Sigmoid colon (tissue), 7 donors: ENCODE data around the gene WWC1. TPM values are rescaled to one million over a fixed set of nuclear protein-coding genes. Genes with fewer than 3 reads are reported as not detected.

Experiments used
- DNase-seq: peaks from one replicate; pipeline ENCODE4 v3.0.0-alpha.2; 2019
- H3K27ac ChIP-seq, 4 donors: fragments of 200-600 bp; sonication (generic); one replicate each; pipeline ENCODE4 v1.5.1; 2016 to 2019; ENCODE audit warnings: mild to moderate bottlenecking in 1 of 4
- H3K27me3 ChIP-seq, 3 donors: fragments of 200-600 bp; sonication (generic); one replicate each; pipeline ENCODE4 v1.5.1; 2019; ENCODE audit warnings: mild to moderate bottlenecking in 1 of 3
- H3K36me3 ChIP-seq, 4 donors: fragments of 200-600 bp; sonication (generic); one replicate each; pipeline ENCODE4 v1.5.1; 2016 to 2019
- H3K4me1 ChIP-seq, 4 donors: fragments of 200-600 bp; sonication (generic); one replicate each; pipeline ENCODE4 v1.5.1; 2017 to 2019
- H3K4me3 ChIP-seq, 4 donors: fragments of 200-600 bp; sonication (generic); one replicate each; pipeline ENCODE4 v1.5.1; 2017 to 2019; ENCODE audit warnings: mild to moderate bottlenecking in 2 of 4, moderate library complexity in 1 of 4
- H3K9me3 ChIP-seq, 4 donors: fragments of 200-600 bp in 3 of 4; sonication (generic) in 3 of 4; one replicate each; pipeline versions ENCODE4 v1.5.1 to v1.6.1; 2013 to 2019
- CTCF ChIP-seq, 4 experiments: fragments of 450-650 bp in 3 of 4; fragments of 200-600 bp in 1 of 4; IDR thresholded peaks; one replicate each; pipeline ENCODE4 v1.5.1; 2016 to 2019; ENCODE audit warnings: antibody characterized with exemption in 4 of 4, mild to moderate bottlenecking in 3 of 4, moderate library complexity in 2 of 4
- EP300 ChIP-seq, 4 donors: sonication (generic); formaldehyde crosslinking; IDR thresholded peaks; one replicate each; pipeline ENCODE4 v1.6.1; 2017; ENCODE audit warnings: antibody characterized with exemption in 4 of 4
- POLR2A ChIP-seq, 2 donors: fragments of 450-650 bp; IDR thresholded peaks; one replicate each; pipeline ENCODE4 v1.6.1; 2016; ENCODE audit warnings: antibody characterized with exemption in 2 of 2, mild to moderate bottlenecking in 2 of 2, moderate library complexity in 2 of 2
- POLR2AphosphoS5 ChIP-seq, 4 donors: sonication (generic); formaldehyde crosslinking; IDR thresholded peaks; one replicate each; pipeline ENCODE4 v1.6.1; 2017; ENCODE audit warnings: antibody characterized with exemption in 4 of 4
- WGBS, 2 donors: extraction: QIAGEN DNeasy Blood & Tissue Kit; methylation state at CpG; one replicate each; pipeline ENCODE4 v1.1.7; 2013; 5-methylcytosine and 5-hydroxymethylcytosine counted together
- intact Hi-C: fragments of 100-400 bp; cut with DNase I; formaldehyde crosslinking; loops from one replicate; pipeline ENCODE4 v1.15.1; 2023
- polyA plus RNA-seq, 3 donors: library from polyadenylated mRNA; stranded (reverse); fragments of 200-250 nt; gene quantifications; one replicate each; pipeline ENCODE4 v1.2.3, GENCODE V29; 2013
- total RNA-seq, 4 donors: library from RNA; depleted of rRNA; stranded (reverse); fragments of >200 nt; gene quantifications; one replicate each; pipeline ENCODE4 v1.1.0, GENCODE V29; 2016
- donor health status: healthy with polysubstance abuse.
- donor health status: Bipolar disorder and iron deficiency.
- donor health status: healthy.

Gene WWC1
- total and polyA plus RNA-seq, 7 donors, result 0.27 to 15.4 (median 6.2) TPM; not detected in 1

- Histone ChIP-seq H3K27ac (no peak overlapping the region), H3K4me1 (no peaks in the 10 kb centered on the region), H3K27me3 (no peaks in the 10 kb centered on the region), H3K36me3 (no peaks in the 10 kb centered on the region), H3K4me3 (no peak overlapping the region), H3K9me3 (no peaks in the 10 kb centered on the region)
- WGBS, 2 donors, result 86 to 94% methylated on average over 7 of the region's 7 CpGs
- TF ChIP-seq CTCF (IDR thresholded peaks at IDR 0.05), result no peak
- TF ChIP-seq POLR2AphosphoS5 (IDR thresholded peaks at IDR 0.05), result no peak
- TF ChIP-seq EP300 (IDR thresholded peaks at IDR 0.05), result no peak
- no peak for TF ChIP-seq POLR2A (IDR thresholded peaks at IDR 0.05)
- intact Hi-C loops, result no loop called here
- no peak for DNase-seq
These were observed 83.8 kb downstream of the WWC1 start for GRCh38 chr5:168375214-168375613.

GRCh38 chr5:168377525-168377924, 86.1 kb downstream of the WWC1 start:
- WGBS, 2 donors, result 69 to 86% methylated on average over 2 of the region's 2 CpGs
- Histone ChIP-seq H3K27ac (no peak overlapping the region), H3K4me3 (no peak overlapping the region), H3K9me3 (no peaks in the 10 kb centered on the region), H3K36me3 (no peaks in the 10 kb centered on the region), H3K4me1 (no peaks in the 10 kb centered on the region), H3K27me3 (no peaks in the 10 kb centered on the region)
- intact Hi-C loops, result no loop called here
- no peak for TF ChIP-seq POLR2AphosphoS5 (IDR thresholded peaks at IDR 0.05)
- TF ChIP-seq POLR2A (IDR thresholded peaks at IDR 0.05), result no peak
- no peak for TF ChIP-seq EP300 (IDR thresholded peaks at IDR 0.05)
- no peak for DNase-seq

GRCh38 chr5:168378741-168379140, 87.3 kb downstream of the WWC1 start:
- intact Hi-C loops, result no loop called here
- Histone ChIP-seq H3K9me3 (no peaks in the 10 kb centered on the region), H3K4me3 (no peak overlapping the region), H3K36me3 (no peaks in the 10 kb centered on the region), H3K27me3 (no peaks in the 10 kb centered on the region), H3K27ac (no peak overlapping the region), H3K4me1 (no peaks in the 10 kb centered on the region)
- DNase-seq, result no peak
- WGBS, 2 donors, result 92 to 95% methylated on average over 4 of the region's 4 CpGs
- no peak for TF ChIP-seq CTCF (IDR thresholded peaks at IDR 0.05)
- TF ChIP-seq EP300 (IDR thresholded peaks at IDR 0.05), result no peak
- TF ChIP-seq POLR2AphosphoS5 (IDR thresholded peaks at IDR 0.05), result no peak

- Histone ChIP-seq H3K27ac (no peak overlapping the region), H3K9me3 (peaks cover 0 to 10% (median 0%) of the 10 kb centered on the region in 4 donors), H3K27me3 (no peaks in the 10 kb centered on the region), H3K4me1 (no peaks in the 10 kb centered on the region), H3K4me3 (no peak overlapping the region), H3K36me3 (no peaks in the 10 kb centered on the region)
- intact Hi-C loops, result no loop called here
- 61 to 87% methylated on average over 3 of the region's 3 CpGs for WGBS, 2 donors
- TF ChIP-seq EP300 (IDR thresholded peaks at IDR 0.05), result no peak
- TF ChIP-seq CTCF (IDR thresholded peaks at IDR 0.05), result no peak
- no peak for TF ChIP-seq POLR2AphosphoS5 (IDR thresholded peaks at IDR 0.05)
- no peak for TF ChIP-seq POLR2A (IDR thresholded peaks at IDR 0.05)
- DNase-seq, result no peak
These were observed 91.0 kb downstream of the WWC1 start for GRCh38 chr5:168382421-168382820.

- H3K27me3 ChIP-seq, result no peaks in the 10 kb centered on the region
- H3K36me3 ChIP-seq, result no peaks in the 10 kb centered on the region
- no peaks in the 10 kb centered on the region for H3K9me3 ChIP-seq
- no peak overlapping the region for H3K4me3 ChIP-seq
- no peaks in the 10 kb centered on the region for H3K4me1 ChIP-seq
- no peak overlapping the region for H3K27ac ChIP-seq
- TF ChIP-seq EP300 (IDR thresholded peaks at IDR 0.05) (no peak), CTCF (IDR thresholded peaks at IDR 0.05) (no peak), POLR2AphosphoS5 (IDR thresholded peaks at IDR 0.05) (no peak), POLR2A (IDR thresholded peaks at IDR 0.05) (no peak)
- WGBS, 2 donors, result 89 to 96% methylated on average over 4 of the region's 4 CpGs
- no peak for DNase-seq
- intact Hi-C loops, result no loop called here
These were observed 99.0 kb downstream of the WWC1 start for GRCh38 chr5:168390491-168390890.
